ENCODE measurements around the gene DQX1. TPM values are rescaled to one million over a fixed set of nuclear protein-coding genes. Genes with fewer than 3 reads are reported as not detected.
"Not testable (repeated sequence)": the region's sequence is repeated elsewhere in the genome, so short reads cannot be mapped to it uniquely, and the experiment has no call there.

The DQX1 gene
- 0.23 TPM for total RNA-seq

- no peak for ATAC-seq
- no peak for DNase-seq (ENCODE audit: low spot score)
These were observed at the start of gene DQX1 for GRCh38 chr2:74525717-74526648. Gene DQX1, minus strand, starts transcription at chr2:74526231. Its CDS starts 502 bp downstream, at chr2:74525729.

- no peak for ATAC-seq
- DNase-seq (ENCODE audit: low spot score) = no peak
These were observed 49.3 kb upstream of the DQX1 start for GRCh38 chr2:74575320-74575719.

GRCh38 chr2:74573747-74574562, 47.9 kb upstream of the DQX1 start:
- no peak for DNase-seq (ENCODE audit: low spot score)
- peak; percentile 65 for ATAC-seq

- no peak for ATAC-seq
- no peak for DNase-seq (ENCODE audit: low spot score)
These were observed 46.3 kb upstream of the DQX1 start for GRCh38 chr2:74572178-74572925.

GRCh38 chr2:74571058-74571457, 45.0 kb upstream of the DQX1 start:
- ATAC-seq (no peak), DNase-seq (ENCODE audit: low spot score) (no peak)

- no peak for ATAC-seq
- no peak for DNase-seq (ENCODE audit: low spot score)
These were observed 43.7 kb upstream of the DQX1 start for GRCh38 chr2:74569686-74570085.

GRCh38 chr2:74567881-74568280, 41.9 kb upstream of the DQX1 start:
- DNase-seq (ENCODE audit: low spot score) (no peak), ATAC-seq (no peak)

GRCh38 chr2:74566754-74567085, 40.7 kb upstream of the DQX1 start:
- DNase-seq (ENCODE audit: low spot score) (no peak), ATAC-seq (no peak)

GRCh38 chr2:74566076-74566753, 40.2 kb upstream of the DQX1 start:
- ATAC-seq (no peak), DNase-seq (ENCODE audit: low spot score) (no peak)

GRCh38 chr2:74564222-74564621, 38.2 kb upstream of the DQX1 start:
- DNase-seq (ENCODE audit: low spot score) = no peak
- no peak for ATAC-seq

GRCh38 chr2:74562126-74562775, 36.2 kb upstream of the DQX1 start:
- ATAC-seq (no peak), DNase-seq (ENCODE audit: low spot score) (no peak)

- not testable (repeated sequence) for ATAC-seq; DNase-seq (ENCODE audit: low spot score)
These were observed 35.0 kb upstream of the DQX1 start for GRCh38 chr2:74561022-74561421.

- ATAC-seq (no peak), DNase-seq (ENCODE audit: low spot score) (no peak)
These were observed 34.6 kb upstream of the DQX1 start for GRCh38 chr2:74560591-74560990.

GRCh38 chr2:74559912-74560311, 33.9 kb upstream of the DQX1 start:
- DNase-seq (ENCODE audit: low spot score) (no peak), ATAC-seq (no peak)

- ATAC-seq (no peak), DNase-seq (ENCODE audit: low spot score) (no peak)
These were observed 32.5 kb upstream of the DQX1 start for GRCh38 chr2:74558284-74559230.

GRCh38 chr2:74556831-74557370, 30.9 kb upstream of the DQX1 start:
- DNase-seq (ENCODE audit: low spot score) (no peak), ATAC-seq (no peak)

- no peak for DNase-seq (ENCODE audit: low spot score)
- ATAC-seq = no peak
These were observed 30.1 kb upstream of the DQX1 start for GRCh38 chr2:74556159-74556558.

GRCh38 chr2:74555610-74556103, 29.6 kb upstream of the DQX1 start:
- DNase-seq (ENCODE audit: low spot score) (no peak), ATAC-seq (peak; percentile 8)

Measured in left lobe of liver (tissue), 2 donors.